ENCODE results near the gene PSENEN. TPM values are rescaled to one million over a fixed set of nuclear protein-coding genes. Genes with fewer than 3 reads are reported as not detected.
A peak's percentile ranks its signal among the peaks of the same experiment; 100 is the strongest.

The PSENEN gene
- polyA plus RNA-seq, 4 donors, result 59.7 to 95.9 (median 70.1) TPM

DNA sequence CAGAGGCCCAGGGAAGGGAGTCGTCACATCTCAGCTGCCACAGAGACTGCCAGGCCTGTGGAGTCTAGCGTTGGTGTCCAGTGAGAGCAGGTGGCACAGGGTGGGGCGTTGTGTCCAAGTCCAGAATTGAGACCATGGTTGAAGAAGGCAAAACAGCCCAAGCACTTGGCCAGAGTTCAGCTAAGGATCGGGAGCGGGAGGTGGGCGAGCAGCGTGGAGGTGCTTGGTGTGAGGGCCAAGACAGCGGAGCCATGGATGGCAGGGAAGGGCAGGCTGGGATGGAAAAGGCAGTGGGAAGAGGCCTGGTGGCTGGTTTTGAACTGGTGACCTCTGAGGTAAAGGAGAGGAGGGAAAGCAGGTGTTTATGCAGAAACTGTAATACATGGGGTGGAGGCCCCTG, 11.2 kb upstream of the PSENEN start:
- Histone ChIP-seq H3K4me1 (ENCODE audit: control insufficient read depth in 3 of 3, insufficient read depth in 2 of 3, low read depth in 1 of 3, low read length in 2 of 3) (no peaks in the 10 kb centered on the region), H3K4me3 (ENCODE audit: low read depth in 1 of 3, low read length in 3 of 3) (no peak overlapping the region), H3K9me3 (ENCODE audit: control insufficient read depth in 2 of 2, insufficient read depth in 1 of 2, low read depth in 1 of 2, low read length in 1 of 2) (no peaks in the 10 kb centered on the region), H3K27me3 (ENCODE audit: control insufficient read depth in 3 of 3, insufficient read depth in 3 of 3, low read length in 3 of 3) (no peaks in the 10 kb centered on the region), H3K36me3 (ENCODE audit: control insufficient read depth in 3 of 3, insufficient read depth in 2 of 3, low read depth in 1 of 3, low read length in 3 of 3) (peaks cover 27 to 97% (median 40%) of the 10 kb centered on the region in 3 donors), H3K27ac (ENCODE audit: low read depth in 1 of 3, low read length in 2 of 3) (no peak overlapping the region)
- no peak for FAIRE-seq
- 91 to 95% (median 92%) methylated on average over 8 of the region's 8 CpGs for WGBS, 3 donors
- DNase-seq, result no peak

DNA sequence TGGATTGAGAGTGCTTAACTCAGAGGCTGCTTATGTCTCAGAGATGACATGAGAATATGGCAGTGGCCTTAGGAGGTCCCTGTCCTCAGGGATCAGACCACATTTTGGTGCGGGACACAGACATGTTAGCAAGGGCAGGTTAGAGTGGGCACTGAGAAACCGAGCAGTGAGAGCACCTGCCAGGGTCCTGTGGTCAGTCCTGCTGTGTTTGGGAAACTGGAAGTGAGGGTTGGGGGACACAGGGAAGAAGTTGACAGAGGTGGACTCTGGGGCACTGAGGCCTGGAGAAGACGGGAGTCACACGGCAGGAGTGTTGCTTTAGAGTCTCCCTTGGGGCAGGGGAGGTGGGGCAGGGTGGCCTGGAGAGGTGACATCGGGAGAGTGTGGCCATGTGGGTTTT, 10.6 kb upstream of the PSENEN start:
- FAIRE-seq, result no peak
- Histone ChIP-seq H3K27me3 (ENCODE audit: control insufficient read depth in 3 of 3, insufficient read depth in 3 of 3, low read length in 3 of 3) (no peaks in the 10 kb centered on the region), H3K4me3 (ENCODE audit: low read depth in 1 of 3, low read length in 3 of 3) (no peak overlapping the region), H3K9me3 (ENCODE audit: control insufficient read depth in 2 of 2, insufficient read depth in 1 of 2, low read depth in 1 of 2, low read length in 1 of 2) (no peaks in the 10 kb centered on the region), H3K36me3 (ENCODE audit: control insufficient read depth in 3 of 3, insufficient read depth in 2 of 3, low read depth in 1 of 3, low read length in 3 of 3) (peaks cover 26 to 93% (median 36%) of the 10 kb centered on the region in 3 donors), H3K4me1 (ENCODE audit: control insufficient read depth in 3 of 3, insufficient read depth in 2 of 3, low read depth in 1 of 3, low read length in 2 of 3) (peaks cover 0 to 3% (median 0%) of the 10 kb centered on the region in 3 donors), H3K27ac (ENCODE audit: low read depth in 1 of 3, low read length in 2 of 3) (no peak overlapping the region)
- WGBS, 3 donors, result 85 to 89% (median 88%) methylated on average over 4 to 5 of the region's 5 CpGs
- no peak for DNase-seq

DNA sequence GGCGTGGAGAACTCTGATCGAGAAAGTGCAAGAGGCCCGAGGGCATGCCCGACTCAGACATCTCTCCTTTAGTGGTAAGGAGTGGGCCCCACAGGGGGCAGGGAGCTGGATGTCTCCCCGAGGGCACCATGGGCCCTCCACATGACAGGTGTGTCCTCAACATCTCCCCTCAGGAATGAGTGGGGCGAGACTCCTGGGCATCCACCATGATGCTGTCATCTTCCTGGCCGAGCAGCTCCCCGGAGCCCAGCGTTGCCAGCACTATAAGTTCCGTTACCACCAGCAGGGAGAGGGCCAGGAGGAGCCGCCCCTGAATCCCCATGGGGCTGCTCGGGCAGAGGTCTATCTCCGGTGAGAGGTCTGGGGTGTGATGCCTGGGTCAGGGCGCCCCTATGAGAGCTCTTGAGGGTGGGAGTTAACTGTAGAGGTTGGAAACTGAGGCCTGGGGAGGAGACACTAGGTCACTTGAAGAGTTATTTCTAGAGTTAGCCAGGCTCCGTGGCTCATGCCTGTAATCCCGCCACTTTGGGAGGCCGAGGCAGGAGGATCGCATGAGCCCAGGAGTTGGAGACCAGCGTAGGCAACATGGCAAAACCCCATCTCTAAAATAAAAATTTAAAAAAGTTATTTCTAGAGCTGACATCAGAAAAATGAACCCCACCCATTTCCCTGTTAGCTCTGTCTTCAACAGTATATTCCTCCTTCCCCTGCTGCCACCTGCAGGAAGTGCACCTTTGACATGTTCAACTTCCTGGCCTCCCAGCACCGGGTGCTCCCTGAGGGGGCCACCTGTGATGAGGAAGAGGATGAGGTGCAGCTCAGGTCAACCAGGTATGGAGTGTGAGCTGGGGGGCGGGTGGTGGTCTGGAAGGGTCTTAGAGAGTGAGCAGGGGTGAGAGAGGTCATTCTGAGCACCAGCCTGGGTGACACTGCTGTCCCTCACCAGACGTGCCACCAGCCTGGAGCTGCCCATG, 8.3 kb upstream of the PSENEN start:
- Histone ChIP-seq H3K4me1 (ENCODE audit: control insufficient read depth in 3 of 3, insufficient read depth in 2 of 3, low read depth in 1 of 3, low read length in 2 of 3) (peaks cover 0 to 6% (median 0%) of the 10 kb centered on the region in 3 donors), H3K27ac (ENCODE audit: low read depth in 1 of 3, low read length in 2 of 3) (no peak overlapping the region), H3K4me3 (ENCODE audit: low read depth in 1 of 3, low read length in 3 of 3) (no peak overlapping the region), H3K36me3 (ENCODE audit: control insufficient read depth in 3 of 3, insufficient read depth in 2 of 3, low read depth in 1 of 3, low read length in 3 of 3) (peaks cover 16 to 74% (median 18%) of the 10 kb centered on the region in 3 donors), H3K9me3 (ENCODE audit: control insufficient read depth in 2 of 2, insufficient read depth in 1 of 2, low read depth in 1 of 2, low read length in 1 of 2) (no peaks in the 10 kb centered on the region), H3K27me3 (ENCODE audit: control insufficient read depth in 3 of 3, insufficient read depth in 3 of 3, low read length in 3 of 3) (no peaks in the 10 kb centered on the region)
- no peak for FAIRE-seq
- 84 to 90% (median 88%) methylated on average over 22 of the region's 22 CpGs for WGBS, 3 donors
- DNase-seq, result no peak

DNA sequence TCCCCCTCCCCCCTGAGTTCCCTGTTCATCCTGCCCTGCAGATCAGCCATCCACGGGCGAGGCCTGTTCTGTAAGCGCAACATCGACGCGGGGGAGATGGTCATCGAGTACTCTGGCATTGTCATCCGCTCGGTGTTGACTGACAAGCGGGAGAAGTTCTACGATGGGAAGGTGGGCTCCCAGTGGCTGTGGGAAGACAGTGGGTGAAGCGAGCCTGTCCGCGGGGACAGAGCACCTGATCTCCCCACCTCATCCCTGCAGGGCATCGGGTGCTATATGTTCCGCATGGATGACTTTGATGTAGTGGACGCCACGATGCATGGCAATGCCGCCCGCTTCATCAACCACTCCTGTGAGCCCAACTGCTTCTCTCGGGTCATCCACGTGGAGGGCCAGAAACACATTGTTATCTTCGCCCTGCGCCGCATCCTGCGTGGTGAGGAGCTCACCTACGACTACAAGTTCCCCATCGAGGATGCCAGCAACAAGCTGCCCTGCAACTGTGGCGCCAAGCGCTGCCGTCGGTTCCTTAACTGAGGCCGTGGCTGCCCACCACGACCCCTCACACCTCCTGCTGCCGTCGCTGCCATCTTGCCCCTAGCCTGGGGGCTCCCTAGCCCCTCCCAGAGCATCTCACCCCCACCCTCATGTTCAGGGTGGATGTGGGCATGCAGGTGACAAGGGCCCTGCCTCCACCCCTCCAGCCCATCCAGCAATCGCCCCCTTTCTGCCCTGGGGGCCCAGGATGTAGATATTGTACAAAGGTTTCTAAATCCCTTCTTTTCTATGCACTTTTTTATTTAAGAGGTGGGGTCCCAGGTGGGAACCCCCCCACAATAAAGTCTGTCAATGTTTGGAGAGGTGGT, 7.2 kb upstream of the PSENEN start:
- no peak overlapping the region for H3K27ac ChIP-seq (ENCODE audit: low read depth in 1 of 3, low read length in 2 of 3)
- no peaks in the 10 kb centered on the region for H3K9me3 ChIP-seq (ENCODE audit: control insufficient read depth in 2 of 2, insufficient read depth in 1 of 2, low read depth in 1 of 2, low read length in 1 of 2)
- H3K4me1 ChIP-seq (ENCODE audit: control insufficient read depth in 3 of 3, insufficient read depth in 2 of 3, low read depth in 1 of 3, low read length in 2 of 3), result peaks cover 0 to 6% (median 0%) of the 10 kb centered on the region in 3 donors
- peaks cover 12 to 73% (median 12%) of the 10 kb centered on the region in 3 donors for H3K36me3 ChIP-seq (ENCODE audit: control insufficient read depth in 3 of 3, insufficient read depth in 2 of 3, low read depth in 1 of 3, low read length in 3 of 3)
- DNase-seq (no peak), FAIRE-seq (no peak)
- WGBS, 3 donors, result 91 to 96% (median 92%) methylated on average over 35 to 37 of the region's 37 CpGs
- no peaks in the 10 kb centered on the region for H3K27me3 ChIP-seq (ENCODE audit: control insufficient read depth in 3 of 3, insufficient read depth in 3 of 3, low read length in 3 of 3)
- H3K4me3 ChIP-seq (ENCODE audit: low read depth in 1 of 3, low read length in 3 of 3), result no peak overlapping the region

DNA sequence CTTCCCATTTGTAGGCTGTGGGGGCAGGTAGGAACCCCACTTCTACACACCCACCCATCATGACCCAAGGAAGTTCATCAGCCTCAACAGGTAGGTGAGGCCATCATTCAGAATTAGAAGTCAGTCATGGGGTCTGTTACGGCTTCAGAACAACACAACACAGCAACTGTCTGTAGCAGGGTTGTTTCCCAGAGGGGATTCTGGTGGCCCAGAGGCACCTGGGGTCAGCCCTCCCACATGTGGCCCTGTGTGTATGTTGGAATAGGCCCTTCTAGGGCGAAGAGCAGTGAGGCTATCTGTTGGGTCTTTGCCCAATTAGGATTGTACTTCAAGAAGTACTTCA, 6.6 kb upstream of the PSENEN start:
- H3K4me1 ChIP-seq (ENCODE audit: control insufficient read depth in 3 of 3, insufficient read depth in 2 of 3, low read depth in 1 of 3, low read length in 2 of 3), result peaks cover 0 to 6% (median 0%) of the 10 kb centered on the region in 3 donors
- no peak overlapping the region for H3K4me3 ChIP-seq (ENCODE audit: low read depth in 1 of 3, low read length in 3 of 3)
- no peak for FAIRE-seq
- no peaks in the 10 kb centered on the region for H3K27me3 ChIP-seq (ENCODE audit: control insufficient read depth in 3 of 3, insufficient read depth in 3 of 3, low read length in 3 of 3)
- no peak overlapping the region for H3K27ac ChIP-seq (ENCODE audit: low read depth in 1 of 3, low read length in 2 of 3)
- H3K9me3 ChIP-seq (ENCODE audit: control insufficient read depth in 2 of 2, insufficient read depth in 1 of 2, low read depth in 1 of 2, low read length in 1 of 2), result no peaks in the 10 kb centered on the region
- H3K36me3 ChIP-seq (ENCODE audit: control insufficient read depth in 3 of 3, insufficient read depth in 2 of 3, low read depth in 1 of 3, low read length in 3 of 3), result peaks cover 11 to 72% (median 12%) of the 10 kb centered on the region in 3 donors
- WGBS, 3 donors, result 73 to 88% (median 87%) methylated on average over 2 of the region's 2 CpGs
- no peak for DNase-seq

DNA sequence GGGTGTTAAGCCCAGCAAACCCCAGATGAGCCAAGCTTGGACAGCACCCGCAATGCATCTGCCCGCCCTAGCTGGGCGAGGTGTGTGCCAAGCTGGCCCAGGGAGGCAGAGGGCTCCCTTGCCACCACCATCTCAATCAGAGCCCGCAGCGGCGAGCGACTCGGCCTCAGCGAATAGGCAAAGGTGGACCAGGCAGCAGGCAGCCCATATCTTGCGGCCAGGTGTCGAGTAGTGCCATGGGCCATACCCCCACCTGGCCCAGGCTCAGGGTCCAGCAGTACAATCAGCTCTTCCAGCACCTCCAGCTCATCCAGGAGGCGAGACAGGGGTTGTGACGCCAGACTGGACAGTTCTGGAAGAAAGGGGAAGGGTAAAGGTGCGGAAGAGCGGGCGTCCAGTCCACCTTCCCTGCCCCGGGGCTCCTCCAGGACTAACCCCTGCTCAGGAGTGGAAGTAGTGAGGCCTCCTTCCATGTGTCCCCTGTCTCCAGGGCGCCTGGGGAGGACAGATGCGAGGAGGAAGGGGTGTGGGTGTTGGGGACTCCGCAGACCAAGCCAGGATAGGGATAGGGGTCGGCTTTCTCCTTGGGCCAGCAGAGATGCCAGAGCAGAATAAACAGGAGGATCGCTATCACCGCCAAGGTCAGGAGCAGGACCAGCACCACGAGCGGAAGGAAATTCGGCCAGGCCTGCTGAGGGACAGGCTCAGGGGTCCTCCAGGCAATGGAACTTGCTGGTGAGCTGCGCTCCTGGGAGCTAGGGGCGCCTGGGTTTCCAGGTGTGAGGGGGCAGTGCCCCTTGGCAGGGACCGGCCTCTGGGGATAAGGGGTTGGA, 6.0 kb upstream of the PSENEN start:
- H3K27ac ChIP-seq (ENCODE audit: low read depth in 1 of 3, low read length in 2 of 3), result peak overlapping the region in 1 of 3 donors; percentile 73
- H3K9me3 ChIP-seq (ENCODE audit: control insufficient read depth in 2 of 2, insufficient read depth in 1 of 2, low read depth in 1 of 2, low read length in 1 of 2), result peaks cover 0 to 2% of the 10 kb centered on the region in 2 donors
- H3K27me3 ChIP-seq (ENCODE audit: control insufficient read depth in 3 of 3, insufficient read depth in 3 of 3, low read length in 3 of 3), result no peaks in the 10 kb centered on the region
- peaks cover 7 to 71% (median 12%) of the 10 kb centered on the region in 3 donors for H3K36me3 ChIP-seq (ENCODE audit: control insufficient read depth in 3 of 3, insufficient read depth in 2 of 3, low read depth in 1 of 3, low read length in 3 of 3)
- DNase-seq (no peak), FAIRE-seq (no peak)
- peaks cover 0 to 9% (median 0%) of the 10 kb centered on the region in 3 donors for H3K4me1 ChIP-seq (ENCODE audit: control insufficient read depth in 3 of 3, insufficient read depth in 2 of 3, low read depth in 1 of 3, low read length in 2 of 3)
- 75 to 79% (median 75%) methylated on average over 28 to 29 of the region's 29 CpGs for WGBS, 3 donors
- peak overlapping the region in 1 of 3 donors; percentile 57 for H3K4me3 ChIP-seq (ENCODE audit: low read depth in 1 of 3, low read length in 3 of 3)

DNA sequence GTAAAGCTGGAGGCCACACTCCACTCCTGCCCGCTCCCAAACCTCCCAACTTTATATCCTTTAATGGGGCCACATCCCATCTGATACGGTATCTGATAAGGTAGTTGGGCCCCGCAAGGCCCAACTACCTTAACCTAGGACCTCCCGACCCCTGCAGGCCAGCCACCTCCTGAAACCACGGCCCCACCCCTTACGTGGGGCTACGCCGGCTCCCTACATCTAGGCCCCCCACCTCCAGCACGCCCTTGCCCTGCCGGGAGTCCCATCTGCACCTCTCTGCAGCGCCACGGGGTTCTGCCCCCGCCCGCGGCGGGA, 5.4 kb upstream of the PSENEN start:
- WGBS, 3 donors, result 2 to 4% (median 2%) methylated on average over 13 to 16 of the region's 16 CpGs
- no peak for DNase-seq
- Histone ChIP-seq H3K4me1 (ENCODE audit: control insufficient read depth in 3 of 3, insufficient read depth in 2 of 3, low read depth in 1 of 3, low read length in 2 of 3) (peaks cover 0 to 11% (median 0%) of the 10 kb centered on the region in 3 donors), H3K9me3 (ENCODE audit: control insufficient read depth in 2 of 2, insufficient read depth in 1 of 2, low read depth in 1 of 2, low read length in 1 of 2) (peaks cover 0 to 4% of the 10 kb centered on the region in 2 donors), H3K27ac (ENCODE audit: low read depth in 1 of 3, low read length in 2 of 3) (peak overlapping the region in 1 of 3 donors; percentile 73), H3K4me3 (ENCODE audit: low read depth in 1 of 3, low read length in 3 of 3) (peak overlapping the region; percentile 44 to 61 (median 57)), H3K27me3 (ENCODE audit: control insufficient read depth in 3 of 3, insufficient read depth in 3 of 3, low read length in 3 of 3) (no peaks in the 10 kb centered on the region), H3K36me3 (ENCODE audit: control insufficient read depth in 3 of 3, insufficient read depth in 2 of 3, low read depth in 1 of 3, low read length in 3 of 3) (peaks cover 7 to 65% (median 12%) of the 10 kb centered on the region in 3 donors)
- FAIRE-seq, result no peak
